ENCODE results near the gene DDX1. TPM values are rescaled to one million over a fixed set of nuclear protein-coding genes. Genes with fewer than 3 reads are reported as not detected.

The DDX1 gene
- total and polyA plus RNA-seq, 2 of the 4 experiments (the other 2 are of a cell fraction) = 73.6 to 74.9 TPM

DNA sequence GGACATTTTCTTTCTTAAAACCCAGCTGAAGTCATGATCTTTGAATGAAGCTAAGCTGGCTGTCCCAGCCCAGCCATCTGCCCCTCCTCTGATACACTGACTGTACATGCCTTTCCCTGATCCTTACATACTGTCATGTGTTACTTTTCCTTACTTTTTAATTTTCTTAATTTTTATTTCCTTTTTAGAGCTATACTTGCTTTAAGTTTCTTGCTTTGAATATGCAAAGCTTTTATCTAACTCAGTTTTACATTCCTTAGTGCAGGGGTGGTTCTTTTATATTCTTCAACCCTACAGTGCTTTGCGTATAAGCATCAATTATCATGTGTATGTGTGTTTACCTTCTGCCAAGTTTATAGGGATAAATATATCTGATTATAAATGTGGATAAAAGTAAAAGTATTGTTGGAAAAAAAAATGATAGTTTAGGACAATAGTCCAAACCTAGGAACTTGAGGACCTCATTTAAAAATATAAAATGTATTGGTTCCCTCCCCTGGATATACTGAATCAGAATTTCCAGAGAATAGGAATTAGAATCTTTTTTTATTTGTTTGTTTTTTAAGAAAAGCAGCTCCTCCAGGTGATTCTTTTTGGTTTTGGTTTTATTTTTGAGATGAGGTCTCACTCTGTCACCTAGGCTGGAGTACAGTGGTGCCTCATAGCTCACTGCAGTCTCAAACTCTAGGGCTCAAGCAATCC lies 17.8 kb downstream of the DDX1 start:
- BruUV-seq (replicated peaks) = no TSS peak
- DNase-seq (no peak), ATAC-seq (ENCODE audit: low read depth) (no peak)
- no peaks in the 10 kb centered on the region for H3K79me1 ChIP-seq (ENCODE audit: low read depth in 1 of 2, low read length in 2 of 2)
- H2AFZ ChIP-seq (replicated peaks; ENCODE audit: low read length, poor library complexity) = no peak overlapping the region
- CTCF ChIA-PET = no interaction called here
- H3K9ac ChIP-seq (ENCODE audit: low read depth, low read length) = no peak overlapping the region
- dilution Hi-C loops (cut with HindIII; ENCODE audit: low sequenced_read_pairs, unreplicated experiment) = no loop called here
- no peak overlapping the region for H3K27ac ChIP-seq (ENCODE audit: insufficient read depth, low read length)
- no peak overlapping the region for H2AK9ac ChIP-seq (replicated peaks; ENCODE audit: low read depth, low read length, poor library complexity)
- H3K4ac ChIP-seq (ENCODE audit: low read depth, low read length) = no peak overlapping the region
- H3K14ac ChIP-seq (replicated peaks; ENCODE audit: low read depth, low read length) = no peak overlapping the region
- H4K91ac ChIP-seq (ENCODE audit: insufficient read depth, low read depth, low read length) = no peak overlapping the region
- no peak overlapping the region for H2BK5ac ChIP-seq (ENCODE audit: low read depth, low read length, poor library complexity, severe bottlenecking)
- no peaks in the 10 kb centered on the region for H3K27me3 ChIP-seq (ENCODE audit: control insufficient read depth, insufficient read depth, low read length)
- intact Hi-C loops (cut with micrococcal nuclease) = no loop called here
- no peak overlapping the region for H4K8ac ChIP-seq (ENCODE audit: low read depth in 2 of 2, low read length in 2 of 2)
- no peaks in the 10 kb centered on the region for H3K4me1 ChIP-seq (ENCODE audit: control insufficient read depth, insufficient read depth, low read length)
- no peak overlapping the region for H4K5ac ChIP-seq (ENCODE audit: low read depth, low read length)
- no CpG with 5 or more reads among the region's 1 CpG for WGBS, 2 experiments (ENCODE audit: extremely low coverage in 2 of 2, insufficient read length in 1 of 2)
- no peaks in the 10 kb centered on the region for H3K9me3 ChIP-seq (ENCODE audit: control insufficient read depth, insufficient read depth, low read length)
- no peak overlapping the region for H2BK20ac ChIP-seq (ENCODE audit: low read depth, low read length)
- H4K20me1 ChIP-seq (ENCODE audit: insufficient read depth, low read length) = no peaks in the 10 kb centered on the region
- H2BK15ac ChIP-seq (ENCODE audit: low read depth, low read length) = no peak overlapping the region
- H3K9me1 ChIP-seq (ENCODE audit: insufficient read depth, low read length) = no peaks in the 10 kb centered on the region
- no peak overlapping the region for H2AK5ac ChIP-seq (ENCODE audit: low read depth, low read length)
- TF ChIP-seq RFX5 (IDR thresholded peaks at IDR 0.05; ENCODE audit: low read depth, low read length) (no peak), NFE2L2 (IDR thresholded peaks at IDR 0.05; ENCODE audit: low read depth, low read length) (no peak), MAFK (IDR thresholded peaks at IDR 0.05; ENCODE audit: low read depth, low read length) (no peak), RAD21 (IDR thresholded peaks at IDR 0.05; ENCODE audit: low read length) (no peak), MAZ (IDR thresholded peaks at IDR 0.05; ENCODE audit: borderline replicate concordance, low read depth, low read length) (no peak)
- TF ChIP-seq, protein P1, sequence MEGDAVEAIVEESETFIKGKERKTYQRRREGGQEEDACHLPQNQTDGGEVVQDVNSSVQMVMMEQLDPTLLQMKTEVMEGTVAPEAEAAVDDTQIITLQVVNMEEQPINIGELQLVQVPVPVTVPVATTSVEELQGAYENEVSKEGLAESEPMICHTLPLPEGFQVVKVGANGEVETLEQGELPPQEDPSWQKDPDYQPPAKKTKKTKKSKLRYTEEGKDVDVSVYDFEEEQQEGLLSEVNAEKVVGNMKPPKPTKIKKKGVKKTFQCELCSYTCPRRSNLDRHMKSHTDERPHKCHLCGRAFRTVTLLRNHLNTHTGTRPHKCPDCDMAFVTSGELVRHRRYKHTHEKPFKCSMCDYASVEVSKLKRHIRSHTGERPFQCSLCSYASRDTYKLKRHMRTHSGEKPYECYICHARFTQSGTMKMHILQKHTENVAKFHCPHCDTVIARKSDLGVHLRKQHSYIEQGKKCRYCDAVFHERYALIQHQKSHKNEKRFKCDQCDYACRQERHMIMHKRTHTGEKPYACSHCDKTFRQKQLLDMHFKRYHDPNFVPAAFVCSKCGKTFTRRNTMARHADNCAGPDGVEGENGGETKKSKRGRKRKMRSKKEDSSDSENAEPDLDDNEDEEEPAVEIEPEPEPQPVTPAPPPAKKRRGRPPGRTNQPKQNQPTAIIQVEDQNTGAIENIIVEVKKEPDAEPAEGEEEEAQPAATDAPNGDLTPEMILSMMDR (conservative IDR thresholded peaks at IDR 0.05; ENCODE audit: low read depth, low read length) = no peak
- H3K23ac ChIP-seq (ENCODE audit: low read depth, low read length) = no peak overlapping the region
- no peak overlapping the region for H3K56ac ChIP-seq (ENCODE audit: extremely low read depth, insufficient read depth, low read length)
- in situ Hi-C loops (cut with MboI; ENCODE audit: low sequenced_read_pairs) = no loop called here
- H2BK120ac ChIP-seq (ENCODE audit: low read depth, low read length) = no peak overlapping the region
- no peak overlapping the region for H3K18ac ChIP-seq (ENCODE audit: low read depth, low read length)
- H3K4me2 ChIP-seq (ENCODE audit: low read depth, low read length) = no peak overlapping the region
- POLR2A ChIA-PET (ENCODE audit: unreplicated experiment) = no interaction called here
- H3K36me3 ChIP-seq (ENCODE audit: control insufficient read depth, insufficient read depth, low read length) = peaks cover 39% of the 10 kb centered on the region
- H3K4me3 ChIP-seq (ENCODE audit: insufficient read depth, low read depth, low read length) = no peak overlapping the region

Measured in IMR-90 (cell line).